Measurements from ENCODE around the gene FBXL20. TPM values are rescaled to one million over a fixed set of nuclear protein-coding genes. Genes with fewer than 3 reads are reported as not detected.

Gene FBXL20
- polyA plus RNA-seq, 1 donor (not counting 4 experiments of a cell fraction or from before 2014, with no cell fraction given) = 4.9 TPM

GRCh38 chr17:39332092-39332491 lies 69.3 kb downstream of the FBXL20 start:
- Histone ChIP-seq H4K20me1 (ENCODE audit: control insufficient read depth, extremely low read depth, insufficient read depth, low read length) (no peaks in the 10 kb centered on the region), H3K4me3 (ENCODE audit: control insufficient read depth in 2 of 3, extremely low read depth in 1 of 3, insufficient read depth in 2 of 3, low read depth in 1 of 3, low read length in 3 of 3) (no peak overlapping the region), H3K27me3 (ENCODE audit: control insufficient read depth, extremely low read depth, insufficient read depth, low read length) (no peaks in the 10 kb centered on the region), H3K4me1 (ENCODE audit: control insufficient read depth, extremely low read depth, insufficient read depth, low read length) (no peaks in the 10 kb centered on the region), H3K79me2 (ENCODE audit: control insufficient read depth, insufficient read depth, low read length) (no peaks in the 10 kb centered on the region), H3K9me1 (ENCODE audit: control insufficient read depth, extremely low read depth, insufficient read depth, low read length) (no peaks in the 10 kb centered on the region), H3K27ac (ENCODE audit: control insufficient read depth, insufficient read depth, low read length) (no peak overlapping the region), H3K36me3 (ENCODE audit: control insufficient read depth in 2 of 2, extremely low read depth in 1 of 2, insufficient read depth in 2 of 2, low read length in 2 of 2) (no peaks in the 10 kb centered on the region), H3K9ac (ENCODE audit: control insufficient read depth, extremely low read depth, insufficient read depth, low read length) (no peak overlapping the region), H3K4me2 (ENCODE audit: control insufficient read depth, extremely low read depth, insufficient read depth, low read depth, low read length) (no peak overlapping the region), H2AFZ (ENCODE audit: control insufficient read depth, low read length) (no peak overlapping the region), H3K9me3 (ENCODE audit: control insufficient read depth, low read depth, low read length) (no peaks in the 10 kb centered on the region)
- dilution Hi-C loops (cut with MboI; ENCODE audit: extremely low pct_ligation_motif_present, low sequenced_read_pairs) = no loop called here
- no peak for FAIRE-seq
- DNase-seq (ENCODE audit: low read depth, low spot score) = no peak
- TF ChIP-seq CTCF (optimal IDR thresholded peaks at IDR 0.05 in 1 of 3, IDR thresholded peaks at IDR 0.05 in 1 of 3, conservative IDR thresholded peaks at IDR 0.05 in 1 of 3; ENCODE audit: extremely low read depth in 1 of 3, insufficient read depth in 2 of 3, low read length in 3 of 3) = no peak
- no peak for TF ChIP-seq EZH2 (IDR thresholded peaks at IDR 0.05; ENCODE audit: low read length)

- FAIRE-seq = no peak
- dilution Hi-C loops (cut with MboI; ENCODE audit: extremely low pct_ligation_motif_present, low sequenced_read_pairs) = no loop called here
- no peak overlapping the region for H2AFZ ChIP-seq (ENCODE audit: control insufficient read depth, low read length)
Measured at GRCh38 chr17:39328815-39329214, 72.6 kb downstream of the FBXL20 start.

More at GRCh38 chr17:39328815-39329214, 72.6 kb downstream of the FBXL20 start:
- TF ChIP-seq EZH2 (IDR thresholded peaks at IDR 0.05; ENCODE audit: low read length) = no peak
- TF ChIP-seq CTCF (optimal IDR thresholded peaks at IDR 0.05 in 1 of 3, IDR thresholded peaks at IDR 0.05 in 1 of 3, conservative IDR thresholded peaks at IDR 0.05 in 1 of 3; ENCODE audit: extremely low read depth in 1 of 3, insufficient read depth in 2 of 3, low read length in 3 of 3) = no peak
- Histone ChIP-seq H3K9me1 (ENCODE audit: control insufficient read depth, extremely low read depth, insufficient read depth, low read length) (no peaks in the 10 kb centered on the region), H3K79me2 (ENCODE audit: control insufficient read depth, insufficient read depth, low read length) (no peaks in the 10 kb centered on the region), H3K9me3 (ENCODE audit: control insufficient read depth, low read depth, low read length) (no peaks in the 10 kb centered on the region), H3K4me2 (ENCODE audit: control insufficient read depth, extremely low read depth, insufficient read depth, low read depth, low read length) (no peak overlapping the region), H4K20me1 (ENCODE audit: control insufficient read depth, extremely low read depth, insufficient read depth, low read length) (no peaks in the 10 kb centered on the region), H3K36me3 (ENCODE audit: control insufficient read depth in 2 of 2, extremely low read depth in 1 of 2, insufficient read depth in 2 of 2, low read length in 2 of 2) (no peaks in the 10 kb centered on the region), H3K4me3 (ENCODE audit: control insufficient read depth in 2 of 3, extremely low read depth in 1 of 3, insufficient read depth in 2 of 3, low read depth in 1 of 3, low read length in 3 of 3) (no peak overlapping the region), H3K27me3 (ENCODE audit: control insufficient read depth, extremely low read depth, insufficient read depth, low read length) (no peaks in the 10 kb centered on the region), H3K4me1 (ENCODE audit: control insufficient read depth, extremely low read depth, insufficient read depth, low read length) (no peaks in the 10 kb centered on the region), H3K27ac (ENCODE audit: control insufficient read depth, insufficient read depth, low read length) (no peak overlapping the region), H3K9ac (ENCODE audit: control insufficient read depth, extremely low read depth, insufficient read depth, low read length) (no peak overlapping the region)
- no peak for DNase-seq (ENCODE audit: low read depth, low spot score)
